Lower leg skin (tissue), 3 donors: ENCODE data around the gene NTRK3.

Experiments
- CTCF ChIP-seq, 3 donors: fragments of 450-650 bp; IDR thresholded peaks; one replicate each; pipeline ENCODE4 v1.5.1; 2016; ENCODE audit warnings: antibody characterized with exemption in 3 of 3, mild to moderate bottlenecking in 3 of 3, moderate library complexity in 2 of 3
- POLR2A ChIP-seq, 2 donors: fragments of 450-650 bp; IDR thresholded peaks; one replicate each; pipeline ENCODE4 v1.6.1; 2016 to 2017; ENCODE audit warnings: antibody characterized with exemption in 2 of 2, mild to moderate bottlenecking in 1 of 2, moderate library complexity in 1 of 2

DNA sequence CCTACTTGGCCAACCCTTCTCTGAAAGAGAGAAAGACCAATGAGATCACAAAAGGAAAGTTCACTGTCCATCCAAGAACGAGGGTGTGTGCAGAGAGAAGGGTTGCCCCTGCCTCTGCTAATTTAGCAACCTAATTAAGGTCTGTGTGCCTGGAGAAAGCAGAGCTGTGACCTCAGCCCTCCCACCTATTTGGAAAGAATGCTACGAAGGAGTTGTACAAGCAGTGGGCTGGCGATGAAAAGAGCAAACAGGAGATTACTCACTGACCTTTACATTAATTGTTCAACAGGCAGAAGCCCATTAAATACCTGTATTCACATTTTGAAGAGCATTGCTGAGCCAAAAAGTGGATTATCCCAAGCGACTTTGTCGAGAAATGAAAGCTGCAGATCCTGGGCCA lies 314.9 kb downstream of the NTRK3 start:
- TF ChIP-seq CTCF (IDR thresholded peaks at IDR 0.05) (no peak), POLR2A (IDR thresholded peaks at IDR 0.05) (no peak)
